ENCODE data around the gene HIVEP2. TPM values are rescaled to one million over a fixed set of nuclear protein-coding genes. Genes with fewer than 3 reads are reported as not detected.

HIVEP2 gene
- total and polyA plus RNA-seq, 2 of the 4 experiments (the other 2 are of a cell fraction): 4.3 to 11.3 TPM

- Histone ChIP-seq H4K91ac (ENCODE audit: insufficient read depth, low read depth, low read length) (no peak overlapping the region), H3K23ac (ENCODE audit: low read depth, low read length) (no peak overlapping the region), H2BK15ac (ENCODE audit: low read depth, low read length) (no peak overlapping the region), H4K20me1 (ENCODE audit: insufficient read depth, low read length) (no peaks in the 10 kb centered on the region; the same call in 1 of the 2 replicates), H2AFZ (replicated peaks; ENCODE audit: low read length, poor library complexity) (no peak overlapping the region), H3K4me1 (ENCODE audit: control insufficient read depth, insufficient read depth, low read length) (peaks cover 2% of the 10 kb centered on the region; the same call in 1 of the 2 replicates), H3K56ac (ENCODE audit: extremely low read depth, insufficient read depth, low read length) (no peak overlapping the region), H3K36me3 (ENCODE audit: control insufficient read depth, insufficient read depth, low read length) (no peaks in the 10 kb centered on the region), H2BK20ac (ENCODE audit: low read depth, low read length) (no peak overlapping the region), H3K9ac (ENCODE audit: low read depth, low read length) (no peak overlapping the region), H3K4ac (ENCODE audit: low read depth, low read length) (no peak overlapping the region), H3K14ac (replicated peaks; ENCODE audit: low read depth, low read length) (no peak overlapping the region), H4K5ac (ENCODE audit: low read depth, low read length) (no peak overlapping the region), H2BK5ac (ENCODE audit: low read depth, low read length, poor library complexity, severe bottlenecking) (no peak overlapping the region), H3K9me1 (ENCODE audit: insufficient read depth, low read length) (no peaks in the 10 kb centered on the region), H3K27ac (ENCODE audit: insufficient read depth, low read length) (no peak overlapping the region), H4K8ac (ENCODE audit: low read depth in 2 of 2, low read length in 2 of 2) (no peak overlapping the region), H2BK120ac (ENCODE audit: low read depth, low read length) (no peak overlapping the region), H2AK5ac (ENCODE audit: low read depth, low read length) (no peak overlapping the region), H3K4me2 (ENCODE audit: low read depth, low read length) (no peak overlapping the region), H3K79me1 (ENCODE audit: low read depth in 1 of 2, low read length in 2 of 2) (peaks cover 48 to 79% of the 10 kb centered on the region in 2 experiments), H3K9me3 (ENCODE audit: control insufficient read depth, insufficient read depth, low read length) (no peaks in the 10 kb centered on the region), H3K27me3 (ENCODE audit: control insufficient read depth, insufficient read depth, low read length) (no peaks in the 10 kb centered on the region), H3K18ac (ENCODE audit: low read depth, low read length) (no peak overlapping the region), H3K4me3 (ENCODE audit: insufficient read depth, low read depth, low read length) (no peak overlapping the region), H2AK9ac (replicated peaks; ENCODE audit: low read depth, low read length, poor library complexity) (no peak overlapping the region)
- intact Hi-C loops (cut with micrococcal nuclease): no loop called here
- ATAC-seq (ENCODE audit: low read depth) (no peak), DNase-seq (no peak)
- dilution Hi-C loops (cut with HindIII; ENCODE audit: low sequenced_read_pairs, unreplicated experiment): no loop called here
- WGBS, 2 experiments (ENCODE audit: extremely low coverage in 2 of 2, insufficient read length in 1 of 2): 71% methylated on average over 1 of the region's 3 CpGs; no CpG with 5 or more reads in 1 of the 2 experiments
- POLR2A ChIA-PET (ENCODE audit: unreplicated experiment): no interaction called here
- TF ChIP-seq POLR2A (IDR thresholded peaks at IDR 0.05; ENCODE audit: low read depth, low read length) (no peak), MXI1 (IDR thresholded peaks at IDR 0.05; ENCODE audit: borderline replicate concordance, low read depth, low read length) (no peak)
- no TSS peak for BruUV-seq (replicated peaks)
- in situ Hi-C loops (cut with MboI; ENCODE audit: low sequenced_read_pairs): no loop called here
- CTCF ChIA-PET: no interaction called here
Measured at GRCh38 chr6:142878407-142878806, 66.6 kb downstream of the HIVEP2 start.
